WTC11 (cell line): ENCODE data around the gene CCNA1. TPM values are rescaled to one million over a fixed set of nuclear protein-coding genes. Genes with fewer than 3 reads are reported as not detected.

Experiments used
- ATAC-seq: fragments of 200-7000 bp; cut with Tn5 transposase; 2 replicates; pipeline ENCODE4 v1.10.0; 2021; ENCODE audit warnings: mild to moderate bottlenecking, moderate library complexity
- CTCF ChIA-PET: fragments of 300-600 bp; sonication (Branson Sonifier 250); formaldehyde crosslinking; loops from one replicate; lab custom pipeline; 2021; ENCODE audit warnings: antibody characterized with exemption; lab: Charles Lee
- POLR2A ChIA-PET: fragments of 350-600 bp; sonication (Branson Sonifier 250); formaldehyde crosslinking; loops from one replicate; lab custom pipeline; 2021; ENCODE audit warnings: antibody characterized with exemption; lab: Charles Lee
- DNase-seq: peaks from one replicate; pipeline ENCODE4 v3.0.0; 2021; ENCODE audit warnings: low spot score
- H3K27ac Mint-ChIP-seq: 2 replicates; pipeline ENCODE4 v1.8.0; 2021; ENCODE audit warnings: mixed read lengths
- H3K27me3 Mint-ChIP-seq: 2 replicates; pipeline ENCODE4 v1.8.0; 2021; ENCODE audit warnings: low read depth, mild to moderate bottlenecking, moderate library complexity, mixed read lengths
- H3K36me3 Mint-ChIP-seq: 2 replicates; pipeline ENCODE4 v1.8.0; 2021; ENCODE audit warnings: mixed read lengths
- H3K4me1 Mint-ChIP-seq: 2 replicates; pipeline ENCODE4 v1.8.0; 2022; ENCODE audit warnings: mixed read lengths
- H3K4me3 Mint-ChIP-seq: 2 replicates; pipeline ENCODE4 v1.8.0; 2021; ENCODE audit warnings: mild to moderate bottlenecking, moderate library complexity, mixed read lengths
- H3K9me3 Mint-ChIP-seq: 2 replicates; pipeline ENCODE4 v1.8.0; 2021; ENCODE audit warnings: mixed read lengths
- ARID4B ChIP-seq: sonication (generic); formaldehyde crosslinking; IDR thresholded peaks from 2 replicates; pipeline ENCODE4 v1.8.0; 2023; ENCODE audit warnings: missing genetic modification reagents, mild to moderate bottlenecking, borderline replicate concordance
- ATF1 ChIP-seq: sonication (generic); formaldehyde crosslinking; IDR thresholded peaks from 2 replicates; pipeline ENCODE4 v1.8.1; 2023; ENCODE audit warnings: mild to moderate bottlenecking, moderate library complexity, missing genetic modification reagents
- ATF3 ChIP-seq: sonication (generic); formaldehyde crosslinking; conservative IDR thresholded peaks from 2 replicates; pipeline ENCODE4 v1.8.1; 2022; ENCODE audit warnings: mild to moderate bottlenecking, missing genetic modification reagents
- ELF4 ChIP-seq: sonication (generic); formaldehyde crosslinking; IDR thresholded peaks from 2 replicates; pipeline ENCODE4 v1.8.1; 2022; ENCODE audit warnings: low read depth, mild to moderate bottlenecking, moderate library complexity, missing genetic modification reagents
- EMX1 ChIP-seq: fragments of 250-450 bp; sonication (Bioruptor Pico); IDR thresholded peaks from 2 replicates; pipeline ENCODE4 v1.8.0; 2021; ENCODE audit warnings: mild to moderate bottlenecking
- ESRRA ChIP-seq: sonication (generic); formaldehyde crosslinking; IDR thresholded peaks from 2 replicates; pipeline ENCODE4 v1.8.1; 2022; ENCODE audit warnings: mild to moderate bottlenecking, missing genetic modification reagents, borderline replicate concordance
- FOXP1 ChIP-seq: sonication (generic); formaldehyde crosslinking; IDR thresholded peaks from 2 replicates; pipeline ENCODE4 v1.8.0; 2022; ENCODE audit warnings: missing genetic modification reagents, mild to moderate bottlenecking, moderate library complexity, borderline replicate concordance
- GABPB1 ChIP-seq: sonication (generic); formaldehyde crosslinking; IDR thresholded peaks from 2 replicates; pipeline ENCODE4 v1.8.1; 2023; ENCODE audit warnings: mild to moderate bottlenecking, missing genetic modification reagents
- HMGA2 ChIP-seq: fragments of 250-450 bp; sonication (Bioruptor Pico); IDR thresholded peaks from 2 replicates; pipeline ENCODE4 v1.4.0; 2021; ENCODE audit warnings: mild to moderate bottlenecking, moderate library complexity
- JAZF1 ChIP-seq: fragments of 250-450 bp; sonication (Bioruptor Pico); IDR thresholded peaks from 2 replicates; pipeline ENCODE4 v1.9.0; 2021; ENCODE audit warnings: moderate library complexity, mild to moderate bottlenecking, inconsistent platforms
- NFATC4 ChIP-seq: fragments of 250-450 bp; sonication (Bioruptor Pico); IDR thresholded peaks from 2 replicates; pipeline ENCODE4 v1.9.0; 2021; ENCODE audit warnings: mild to moderate bottlenecking
- NFYB ChIP-seq: sonication (generic); formaldehyde crosslinking; conservative IDR thresholded peaks from 2 replicates; pipeline ENCODE4 v1.8.0; 2022; ENCODE audit warnings: low read depth, missing genetic modification reagents
- NR3C1 ChIP-seq: sonication (generic); formaldehyde crosslinking; conservative IDR thresholded peaks from 2 replicates; pipeline ENCODE4 v1.8.1; 2023; ENCODE audit warnings: low read depth, mild to moderate bottlenecking, missing genetic modification reagents
- TEAD1 ChIP-seq: sonication (generic); formaldehyde crosslinking; IDR thresholded peaks from 2 replicates; pipeline ENCODE4 v1.8.0; 2022; ENCODE audit warnings: mild to moderate bottlenecking, missing genetic modification reagents
- TP53 ChIP-seq: sonication (generic); formaldehyde crosslinking; IDR thresholded peaks from 2 replicates; pipeline ENCODE4 v1.8.1; 2023; ENCODE audit warnings: mild to moderate bottlenecking, missing genetic modification reagents
- USF1 ChIP-seq: sonication (generic); formaldehyde crosslinking; IDR thresholded peaks from 2 replicates; pipeline ENCODE4 v1.8.0; 2022; ENCODE audit warnings: mild to moderate bottlenecking, missing genetic modification reagents
- ZBTB43 ChIP-seq: sonication (generic); formaldehyde crosslinking; IDR thresholded peaks from 2 replicates; pipeline ENCODE4 v1.8.1; 2023; ENCODE audit warnings: mild to moderate bottlenecking, missing genetic modification reagents
- ZNF219 ChIP-seq: sonication (generic); formaldehyde crosslinking; IDR thresholded peaks from 2 replicates; pipeline ENCODE4 v1.8.0; 2023; ENCODE audit warnings: missing genetic modification reagents, mild to moderate bottlenecking, borderline replicate concordance
- ZNF263 ChIP-seq: sonication (generic); formaldehyde crosslinking; IDR thresholded peaks from 2 replicates; pipeline ENCODE4 v1.8.1; 2022; ENCODE audit warnings: low read depth, mild to moderate bottlenecking, moderate library complexity, missing genetic modification reagents
- total RNA-seq: library from RNA; stranded (reverse); gene quantifications from 3 replicates; pipeline ENCODE4 v1.2.3, GENCODE V29; 2021
- TF ChIP-seq, protein P1 (sequence below): sonication (generic); formaldehyde crosslinking; IDR thresholded peaks from 2 replicates; pipeline ENCODE4 v1.8.1; 2023; ENCODE audit warnings: mild to moderate bottlenecking, moderate library complexity, missing genetic modification reagents
- TF ChIP-seq, protein P2 (sequence below): sonication (generic); formaldehyde crosslinking; IDR thresholded peaks from 2 replicates; pipeline ENCODE4 v1.8.1; 2022; ENCODE audit warnings: missing genetic modification reagents, borderline replicate concordance
- TF ChIP-seq, protein P3 (sequence below): fragments of 200-600 bp; IDR thresholded peaks from 2 replicates; pipeline ENCODE4 v1.8.0; 2022; ENCODE audit warnings: antibody characterized with exemption

The CCNA1 gene
- total RNA-seq, 1 experiment from 2014 or later: 3.8 TPM

DNA sequence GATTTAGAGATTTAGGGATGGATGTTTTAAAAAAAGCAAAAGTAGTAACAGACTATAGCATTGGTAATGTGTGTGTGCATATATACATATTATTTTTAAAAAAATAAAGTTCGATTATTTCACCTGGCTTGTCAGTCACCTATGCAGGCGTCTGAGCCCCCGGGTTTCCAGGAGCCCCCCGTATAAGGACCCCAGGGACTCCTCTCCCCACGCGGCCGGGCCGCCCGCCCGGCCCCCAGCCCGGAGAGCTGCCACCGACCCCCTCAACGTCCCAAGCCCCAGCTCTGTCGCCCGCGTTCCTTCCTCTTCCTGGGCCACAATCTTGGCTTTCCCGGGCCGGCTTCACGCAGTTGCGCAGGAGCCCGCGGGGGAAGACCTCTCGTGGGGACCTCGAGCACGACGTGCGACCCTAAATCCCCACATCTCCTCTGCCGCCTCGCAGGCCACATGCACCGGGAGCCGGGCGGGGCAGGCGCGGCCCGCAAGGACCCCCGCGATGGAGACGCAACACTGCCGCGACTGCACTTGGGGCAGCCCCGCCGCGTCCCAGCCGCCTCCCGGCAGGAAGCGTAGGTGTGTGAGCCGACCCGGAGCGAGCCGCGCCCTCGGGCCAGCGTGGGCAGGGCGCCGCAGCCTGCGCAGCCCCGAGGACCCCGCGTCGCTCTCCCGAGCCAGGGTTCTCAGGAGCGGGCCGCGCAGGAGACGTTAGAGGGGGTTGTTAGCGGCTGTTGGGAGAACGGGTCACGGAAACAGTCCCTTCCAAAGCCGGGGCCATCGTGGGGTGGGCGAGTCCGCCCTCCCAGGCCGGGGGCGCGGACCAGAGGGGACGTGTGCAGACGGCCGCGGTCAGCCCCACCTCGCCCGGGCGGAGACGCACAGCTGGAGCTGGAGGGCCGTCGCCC is 840 bp upstream of the CCNA1 start (continued):
- no peak for TF ChIP-seq ZBTB43 (CRISPR knock-in tag)
- TF ChIP-seq ATF1: no peak
- 0 out of 2 replicates have a peak, but pooled peaks have one; percentile 27 for TF ChIP-seq NR3C1 (CRISPR knock-in tag)
- TF ChIP-seq JAZF1 (CRISPR knock-in tag): no peak
- no peak for TF ChIP-seq NFATC4 (CRISPR knock-in tag)
- peak; percentile 77 for TF ChIP-seq ZNF219 (CRISPR knock-in tag)
- TF ChIP-seq USF1 (CRISPR knock-in tag): no peak
- no peak; the same call in 1 of the 2 replicates for TF ChIP-seq FOXP1
- TF ChIP-seq NFYB (CRISPR knock-in tag): no peak
- no peak for TF ChIP-seq TEAD1 (CRISPR knock-in tag)
- TF ChIP-seq, protein P1, sequence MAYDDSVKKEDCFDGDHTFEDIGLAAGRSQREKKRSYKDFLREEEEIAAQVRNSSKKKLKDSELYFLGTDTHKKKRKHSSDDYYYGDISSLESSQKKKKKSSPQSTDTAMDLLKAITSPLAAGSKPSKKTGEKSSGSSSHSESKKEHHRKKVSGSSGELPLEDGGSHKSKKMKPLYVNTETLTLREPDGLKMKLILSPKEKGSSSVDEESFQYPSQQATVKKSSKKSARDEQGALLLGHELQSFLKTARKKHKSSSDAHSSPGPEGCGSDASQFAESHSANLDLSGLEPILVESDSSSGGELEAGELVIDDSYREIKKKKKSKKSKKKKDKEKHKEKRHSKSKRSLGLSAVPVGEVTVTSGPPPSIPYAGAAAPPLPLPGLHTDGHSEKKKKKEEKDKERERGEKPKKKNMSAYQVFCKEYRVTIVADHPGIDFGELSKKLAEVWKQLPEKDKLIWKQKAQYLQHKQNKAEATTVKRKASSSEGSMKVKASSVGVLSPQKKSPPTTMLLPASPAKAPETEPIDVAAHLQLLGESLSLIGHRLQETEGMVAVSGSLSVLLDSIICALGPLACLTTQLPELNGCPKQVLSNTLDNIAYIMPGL (CRISPR knock-in tag): peak; percentile 60; the same call in 1 of the 2 replicates
- TF ChIP-seq ZNF263 (CRISPR knock-in tag): no peak
- no peak for TF ChIP-seq ATF3 (CRISPR knock-in tag)
- no peak for TF ChIP-seq ELF4 (CRISPR knock-in tag)
- 0 out of 2 replicates have a peak, but pooled peaks have one; percentile 64 for TF ChIP-seq ESRRA (CRISPR knock-in tag)

GRCh38 chr13:36436811-36437210 is 4.5 kb downstream of the CCNA1 start:
- Mint-ChIP-seq H3K27me3 (peaks cover 33% of the 10 kb centered on the region), H3K9me3 (no peaks in the 10 kb centered on the region), H3K27ac (no peak overlapping the region), H3K4me1 (peaks cover 6% of the 10 kb centered on the region), H3K4me3 (no peak overlapping the region), H3K36me3 (no peaks in the 10 kb centered on the region)
- DNase-seq (no peak), ATAC-seq (no peak)
- ChIA-PET POLR2A (no interaction called here), CTCF (no interaction called here)
- no peak for TF ChIP-seq ZBTB43 (CRISPR knock-in tag)
- TF ChIP-seq GABPB1 (CRISPR knock-in tag): no peak
- TF ChIP-seq, protein P2, sequence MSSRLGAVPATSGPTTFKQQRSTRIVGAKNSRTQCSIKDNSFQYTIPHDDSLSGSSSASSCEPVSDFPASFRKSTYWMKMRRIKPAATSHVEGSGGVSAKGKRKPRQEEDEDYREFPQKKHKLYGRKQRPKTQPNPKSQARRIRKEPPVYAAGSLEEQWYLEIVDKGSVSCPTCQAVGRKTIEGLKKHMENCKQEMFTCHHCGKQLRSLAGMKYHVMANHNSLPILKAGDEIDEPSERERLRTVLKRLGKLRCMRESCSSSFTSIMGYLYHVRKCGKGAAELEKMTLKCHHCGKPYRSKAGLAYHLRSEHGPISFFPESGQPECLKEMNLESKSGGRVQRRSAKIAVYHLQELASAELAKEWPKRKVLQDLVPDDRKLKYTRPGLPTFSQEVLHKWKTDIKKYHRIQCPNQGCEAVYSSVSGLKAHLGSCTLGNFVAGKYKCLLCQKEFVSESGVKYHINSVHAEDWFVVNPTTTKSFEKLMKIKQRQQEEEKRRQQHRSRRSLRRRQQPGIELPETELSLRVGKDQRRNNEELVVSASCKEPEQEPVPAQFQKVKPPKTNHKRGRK (CRISPR knock-in tag): no peak
- no peak for TF ChIP-seq FOXP1
- no peak for TF ChIP-seq EMX1 (CRISPR knock-in tag)
- TF ChIP-seq ARID4B: no peak
- no peak for TF ChIP-seq HMGA2
- TF ChIP-seq TP53 (CRISPR knock-in tag): no peak
- TF ChIP-seq, protein P3, sequence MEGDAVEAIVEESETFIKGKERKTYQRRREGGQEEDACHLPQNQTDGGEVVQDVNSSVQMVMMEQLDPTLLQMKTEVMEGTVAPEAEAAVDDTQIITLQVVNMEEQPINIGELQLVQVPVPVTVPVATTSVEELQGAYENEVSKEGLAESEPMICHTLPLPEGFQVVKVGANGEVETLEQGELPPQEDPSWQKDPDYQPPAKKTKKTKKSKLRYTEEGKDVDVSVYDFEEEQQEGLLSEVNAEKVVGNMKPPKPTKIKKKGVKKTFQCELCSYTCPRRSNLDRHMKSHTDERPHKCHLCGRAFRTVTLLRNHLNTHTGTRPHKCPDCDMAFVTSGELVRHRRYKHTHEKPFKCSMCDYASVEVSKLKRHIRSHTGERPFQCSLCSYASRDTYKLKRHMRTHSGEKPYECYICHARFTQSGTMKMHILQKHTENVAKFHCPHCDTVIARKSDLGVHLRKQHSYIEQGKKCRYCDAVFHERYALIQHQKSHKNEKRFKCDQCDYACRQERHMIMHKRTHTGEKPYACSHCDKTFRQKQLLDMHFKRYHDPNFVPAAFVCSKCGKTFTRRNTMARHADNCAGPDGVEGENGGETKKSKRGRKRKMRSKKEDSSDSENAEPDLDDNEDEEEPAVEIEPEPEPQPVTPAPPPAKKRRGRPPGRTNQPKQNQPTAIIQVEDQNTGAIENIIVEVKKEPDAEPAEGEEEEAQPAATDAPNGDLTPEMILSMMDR: no peak
